ENCODE results near the gene ZNF521.

ZNF521 gene

DNA sequence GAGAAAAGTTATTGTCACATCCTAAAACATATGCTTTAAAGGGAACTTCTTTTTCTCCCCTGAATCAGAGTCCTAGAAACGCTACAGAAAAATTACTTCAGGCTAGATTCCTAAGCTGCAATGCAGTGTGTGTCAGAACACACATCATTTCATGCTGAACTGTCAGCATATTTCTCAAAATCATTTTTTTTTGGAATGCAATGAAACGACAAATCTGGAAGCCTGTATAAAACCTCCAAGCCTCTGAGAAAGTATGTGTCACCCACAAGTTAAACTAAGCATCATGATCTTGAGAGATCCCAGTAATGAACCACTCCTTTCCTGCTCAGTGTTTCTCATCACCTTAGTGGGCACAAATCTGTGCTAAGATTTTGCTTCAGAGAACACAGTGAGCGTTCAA, 276.2 kb downstream of the ZNF521 start:
- DNase-seq (ENCODE audit: low read depth in 2 of 2), result no peak

DNA sequence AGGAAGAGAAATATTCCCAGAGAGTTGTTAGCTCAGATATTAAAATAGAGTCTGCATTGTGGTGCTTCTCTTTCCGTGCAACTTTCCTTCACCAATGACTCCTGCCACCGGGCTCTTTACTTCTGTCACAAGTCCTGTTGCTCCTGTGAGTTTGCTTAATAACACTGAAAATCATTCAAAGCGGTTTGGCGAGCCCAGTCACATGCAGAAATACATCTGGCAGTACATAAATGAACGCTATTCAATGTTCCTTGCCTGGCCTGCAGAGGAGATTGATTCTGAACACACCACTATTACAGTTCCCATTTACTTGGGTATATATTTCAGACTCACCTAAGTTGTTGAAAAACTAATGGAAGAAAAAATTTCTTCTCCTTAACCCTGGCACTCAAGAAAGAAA, 276.6 kb downstream of the ZNF521 start:
- no peak for DNase-seq (ENCODE audit: low read depth in 2 of 2)

- no peak for DNase-seq (ENCODE audit: low read depth in 2 of 2)
These were observed 277.0 kb downstream of the ZNF521 start for GRCh38 chr18:25074925-25075324.

- DNase-seq (ENCODE audit: low read depth in 2 of 2), result no peak
These were observed 279.8 kb downstream of the ZNF521 start for GRCh38 chr18:25072205-25072604.

DNA sequence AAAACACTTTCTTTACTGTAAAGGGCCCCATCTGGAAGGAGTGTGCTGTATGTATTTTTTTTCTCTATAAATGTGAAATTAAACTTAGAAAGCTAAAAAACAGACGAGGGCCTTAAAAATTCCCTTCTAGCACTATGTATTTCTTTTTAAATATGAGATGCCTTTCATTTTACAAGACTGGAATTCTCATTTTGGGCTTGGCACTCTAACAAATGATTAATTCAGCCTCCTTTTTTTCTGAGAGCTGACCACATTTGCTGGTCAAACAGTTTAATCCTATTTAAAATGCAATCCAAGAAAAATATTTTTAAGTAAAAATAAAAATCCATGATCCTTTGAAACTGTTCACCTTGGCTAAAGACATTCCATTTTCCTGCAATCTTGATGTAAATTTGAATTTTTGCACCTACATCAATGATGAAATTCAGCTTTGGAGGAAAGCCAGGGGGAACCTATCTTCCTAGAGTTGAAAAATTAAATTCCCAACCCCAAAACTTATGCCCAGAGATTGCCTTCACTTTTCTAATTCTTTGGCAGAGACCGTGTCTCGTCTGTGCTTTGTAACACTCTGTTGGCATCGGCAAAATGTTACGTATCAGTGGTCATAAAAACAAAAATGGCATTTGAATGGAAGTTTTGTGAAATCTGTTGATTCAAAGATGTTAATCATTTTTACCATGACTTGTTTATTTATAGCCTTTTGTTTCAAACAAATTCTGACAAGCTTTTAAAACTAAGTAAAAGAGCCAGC, 284.5 kb downstream of the ZNF521 start:
- DNase-seq (ENCODE audit: low read depth in 2 of 2), result no peak

DNA sequence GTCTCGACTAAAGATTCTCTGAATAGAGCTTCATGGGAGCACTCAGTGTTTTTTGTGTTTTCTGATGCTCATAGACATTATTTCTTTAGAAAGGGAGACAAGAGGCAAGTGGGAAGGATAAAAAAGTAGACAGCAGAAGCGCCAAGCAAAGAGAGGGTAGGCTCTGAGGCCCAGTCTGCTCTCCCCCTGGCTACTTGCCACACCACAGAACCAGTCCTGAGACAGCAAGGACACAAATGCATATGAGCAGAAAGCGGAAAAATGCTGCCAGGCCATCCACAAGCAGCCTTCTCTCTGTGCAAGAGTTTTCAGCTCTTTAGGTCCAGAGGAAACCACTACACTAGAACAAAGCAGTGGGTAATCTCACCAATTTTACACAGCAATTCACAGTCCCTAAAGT, 285.4 kb downstream of the ZNF521 start:
- DNase-seq (ENCODE audit: low read depth in 2 of 2), result no peak

GRCh38 chr18:25062720-25063119, 289.2 kb downstream of the ZNF521 start:
- DNase-seq (ENCODE audit: low read depth in 2 of 2), result no peak

- no peak for DNase-seq (ENCODE audit: low read depth in 2 of 2)
These were observed 290.6 kb downstream of the ZNF521 start for GRCh38 chr18:25061395-25061794.

DNA sequence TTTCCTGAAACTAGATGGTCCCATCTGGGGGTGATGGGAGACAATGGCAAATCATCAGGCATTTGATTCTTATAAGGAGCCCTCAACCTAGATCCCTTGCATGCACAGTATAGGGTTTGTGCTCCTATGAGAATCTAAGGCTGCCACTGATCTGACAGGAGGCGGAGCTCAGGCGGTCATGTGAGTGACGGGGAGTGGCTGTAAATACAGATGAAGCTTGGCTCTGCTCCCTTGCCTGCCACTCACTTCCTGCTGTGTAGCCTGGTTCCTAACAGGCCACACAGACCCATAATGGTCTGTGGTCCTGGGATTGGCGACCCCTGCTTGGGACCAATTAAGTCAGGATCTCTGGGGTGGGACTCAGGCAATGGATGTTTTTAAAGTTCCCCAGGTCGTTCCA, 293.4 kb downstream of the ZNF521 start:
- DNase-seq (ENCODE audit: low read depth in 2 of 2), result no peak

GRCh38 chr18:25057491-25058050, 294.4 kb downstream of the ZNF521 start:
- DNase-seq (ENCODE audit: low read depth in 2 of 2), result no peak

DNA sequence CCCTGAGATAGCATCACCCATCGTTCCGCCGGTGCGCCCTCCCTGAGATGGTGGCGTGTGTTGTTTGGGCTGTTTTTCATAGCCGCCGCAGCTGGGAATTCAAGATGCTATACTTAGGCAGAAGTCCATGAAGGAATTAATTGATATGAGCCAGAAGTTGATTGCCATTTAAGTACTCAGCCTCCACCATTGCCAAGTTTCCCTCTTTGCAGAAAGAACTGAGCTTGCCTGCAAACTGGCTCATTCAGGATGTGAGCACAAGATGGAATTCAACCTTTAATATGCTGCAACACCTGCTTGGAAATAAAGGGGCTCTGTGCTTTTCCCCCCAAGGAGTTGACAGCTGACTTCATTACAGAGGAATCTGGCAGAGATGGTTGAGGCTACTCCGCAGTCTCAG, 295.5 kb downstream of the ZNF521 start:
- DNase-seq (ENCODE audit: low read depth in 2 of 2), result no peak

GRCh38 chr18:25055076-25055475, 296.9 kb downstream of the ZNF521 start:
- no peak for DNase-seq (ENCODE audit: low read depth in 2 of 2)

GRCh38 chr18:25053466-25053865, 298.5 kb downstream of the ZNF521 start:
- no peak for DNase-seq (ENCODE audit: low read depth in 2 of 2)

- DNase-seq (ENCODE audit: low read depth in 2 of 2), result no peak
These were observed 299.4 kb downstream of the ZNF521 start for GRCh38 chr18:25052511-25052921.

DNA sequence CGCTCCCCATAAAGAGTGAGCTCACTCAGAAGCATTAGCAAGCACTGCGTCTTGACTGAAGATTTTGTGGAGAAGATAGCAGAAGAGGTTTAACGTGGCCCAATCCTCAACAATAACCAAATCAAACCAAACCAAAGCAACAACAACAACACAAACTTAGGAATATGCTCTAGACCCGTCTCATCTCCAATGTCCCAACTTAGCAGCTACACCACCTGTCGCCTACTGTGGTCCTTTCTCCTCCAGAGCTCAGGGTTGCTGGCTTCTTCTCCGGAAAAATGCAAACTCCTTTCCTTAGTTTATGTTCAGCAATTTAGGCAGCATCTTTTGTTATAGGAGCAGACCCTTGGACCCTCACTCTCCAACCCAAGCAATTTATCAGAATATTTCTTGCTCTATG, 301.4 kb downstream of the ZNF521 start:
- no peak for DNase-seq (ENCODE audit: low read depth in 2 of 2)

GRCh38 chr18:25047983-25048382, 304.0 kb downstream of the ZNF521 start:
- no peak for DNase-seq (ENCODE audit: low read depth in 2 of 2)

GRCh38 chr18:25047421-25047820, 304.5 kb downstream of the ZNF521 start:
- no peak for DNase-seq (ENCODE audit: low read depth in 2 of 2)

GRCh38 chr18:25044694-25045093, 307.3 kb downstream of the ZNF521 start:
- no peak for DNase-seq (ENCODE audit: low read depth in 2 of 2)

DNA sequence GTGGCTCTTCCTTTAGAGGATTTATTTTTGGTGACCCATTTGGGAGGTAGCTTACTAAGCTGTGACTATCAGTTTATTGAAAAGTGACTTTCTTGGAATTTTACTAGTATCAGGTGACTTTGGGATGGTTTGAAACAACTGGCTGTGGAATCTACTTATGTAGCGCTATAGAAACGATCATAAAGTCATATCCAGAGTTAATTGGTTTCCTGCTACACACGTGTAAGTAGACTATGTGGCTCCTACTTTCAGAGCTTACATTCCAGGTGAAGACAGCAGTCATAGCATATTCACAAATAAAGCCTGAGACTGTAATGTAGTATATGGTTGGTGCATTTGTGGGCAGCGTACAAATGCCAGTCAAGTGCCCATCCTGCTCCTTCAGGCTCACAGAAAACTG, 308.9 kb downstream of the ZNF521 start:
- DNase-seq (ENCODE audit: low read depth in 2 of 2), result no peak

GRCh38 chr18:25042641-25043051, 309.3 kb downstream of the ZNF521 start:
- no peak for DNase-seq (ENCODE audit: low read depth in 2 of 2)

DNA sequence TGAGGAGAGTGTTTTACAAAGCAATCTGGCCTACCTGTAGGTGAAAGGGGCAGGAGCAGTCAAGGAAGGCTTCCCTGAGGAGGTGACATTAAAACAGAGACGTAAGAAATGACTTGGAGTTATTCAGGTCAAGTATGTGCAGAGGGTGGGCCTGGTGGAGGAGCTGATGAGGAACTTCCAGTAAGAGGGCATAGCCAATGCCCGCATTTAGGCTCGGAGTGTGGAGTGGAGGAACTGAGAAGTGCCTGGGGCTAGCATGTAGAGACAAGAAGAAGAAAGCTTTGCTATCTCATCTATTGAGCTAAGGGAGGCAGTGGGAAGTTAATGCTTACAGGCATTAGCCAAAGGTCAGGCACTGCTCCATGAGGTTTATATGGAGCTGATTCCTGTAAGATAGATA, 312.2 kb downstream of the ZNF521 start:
- DNase-seq (ENCODE audit: low read depth in 2 of 2), result no peak

DNA sequence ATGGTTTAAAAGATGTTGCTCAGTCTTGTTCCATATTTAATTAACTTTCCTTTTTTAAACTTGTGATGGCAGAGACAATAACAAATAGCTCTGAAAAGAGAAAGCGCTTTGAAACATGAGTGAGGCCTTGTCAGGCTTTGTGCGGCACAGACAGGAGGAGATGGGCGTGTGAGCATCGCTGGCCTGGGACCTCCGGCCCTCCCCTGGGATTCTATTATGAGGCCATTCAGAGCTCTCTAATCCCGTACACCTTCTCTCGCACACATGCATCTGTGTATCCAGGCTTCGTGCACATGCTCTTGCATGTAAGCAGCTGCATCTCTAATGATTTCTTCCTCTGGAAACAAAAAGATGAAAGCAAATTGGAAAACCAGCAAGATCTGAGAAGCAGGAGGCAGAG, 313.7 kb downstream of the ZNF521 start:
- no peak for DNase-seq (ENCODE audit: low read depth in 2 of 2)

- DNase-seq (ENCODE audit: low read depth in 2 of 2), result no peak
These were observed 318.1 kb downstream of the ZNF521 start for GRCh38 chr18:25033747-25034471.
